Activated CD8-positive, alpha-beta T cell treated with anti-CD3 and anti-CD28 coated beads for 36 hours (primary cell): Measurements from ENCODE around the gene CIDEB. TPM values are rescaled to one million over a fixed set of nuclear protein-coding genes. Genes with fewer than 3 reads are reported as not detected.

Experiments
- ATAC-seq: fragments of 200-7000 bp; cut with Tn5 transposase; one replicate; pipeline ENCODE4 v1.10.0; 2021; ENCODE audit warnings: mild to moderate bottlenecking, moderate library complexity
- CTCF ChIA-PET: fragments of 350-600 bp; sonication (Branson Sonifier 250); formaldehyde crosslinking; loops from one replicate; lab custom pipeline; 2021; ENCODE audit warnings: antibody characterized with exemption; lab: Charles Lee
- POLR2A ChIA-PET: fragments of 350-600 bp; sonication (Branson Sonifier 250); formaldehyde crosslinking; loops from one replicate; lab custom pipeline; 2021; ENCODE audit warnings: antibody characterized with exemption; lab: Charles Lee
- DNase-seq: peaks from one replicate; pipeline ENCODE4 v3.0.0-alpha.2; 2020
- H3K27ac Mint-ChIP-seq: one replicate; pipeline ENCODE4 v1.8.0; 2021; ENCODE audit warnings: mild to moderate bottlenecking, mixed read lengths
- H3K27me3 Mint-ChIP-seq: one replicate; pipeline ENCODE4 v1.8.0; 2021; ENCODE audit warnings: mixed read lengths
- H3K36me3 Mint-ChIP-seq: one replicate; pipeline ENCODE4 v1.8.0; 2021; ENCODE audit warnings: low read depth, mixed read lengths
- H3K4me1 Mint-ChIP-seq: one replicate; pipeline ENCODE4 v1.8.0; 2021; ENCODE audit warnings: low read depth, mixed read lengths
- H3K4me3 Mint-ChIP-seq: one replicate; pipeline ENCODE4 v1.8.0; 2021; ENCODE audit warnings: mild to moderate bottlenecking, moderate library complexity, mixed read lengths
- H3K9me3 Mint-ChIP-seq: one replicate; pipeline ENCODE4 v1.8.0; 2021; ENCODE audit warnings: mixed read lengths
- CTCF ChIP-seq: fragments of 200-600 bp; IDR thresholded peaks from one replicate; pipeline ENCODE4 v1.8.0; 2022; ENCODE audit warnings: antibody characterized with exemption, mild to moderate bottlenecking
- intact Hi-C: fragments of 100-400 bp; cut with micrococcal nuclease; formaldehyde crosslinking; loops from one replicate; pipeline ENCODE4 v1.10.0; 2022
- total RNA-seq, 2 experiments: library from RNA; stranded (reverse); gene quantifications; one replicate each; pipeline ENCODE4 v1.2.3, GENCODE V29; 2021

Gene CIDEB
- total RNA-seq, 2 experiments from 2014 or later = 12.1 to 13.6 TPM

GRCh38 chr14:24289649-24290280 is 18.0 kb downstream of the CIDEB start:
- H3K4me3 Mint-ChIP-seq = no peak overlapping the region
- TF ChIP-seq CTCF = no peak
- ChIA-PET POLR2A (interaction anchor here (0.6 to 2.7 kb wide), 17 partner anchors 9 to 105 kb away, joined by 3 to 17 read pairs (median 3); partner anchors contain the start of genes DHRS1, LTB4R, NOP9 and RABGGTA), CTCF (interaction anchor here (1.0 to 28.2 kb wide), 10 partner anchors 10 to 142 kb away, joined by 3 to 873 read pairs (median 10); partner anchors contain the start of genes CIDEB, DHRS1, GMPR2 and IRF9)
- H3K27ac Mint-ChIP-seq = peak overlapping the region; percentile 40
- H3K27me3 Mint-ChIP-seq = no peaks in the 10 kb centered on the region
- peak; percentile 96 for ATAC-seq
- H3K9me3 Mint-ChIP-seq = no peaks in the 10 kb centered on the region
- peak; percentile 91 for DNase-seq
- intact Hi-C loops = no loop called here
- peaks cover 21% of the 10 kb centered on the region for H3K4me1 Mint-ChIP-seq
- H3K36me3 Mint-ChIP-seq = peaks cover 16% of the 10 kb centered on the region

- H3K36me3 Mint-ChIP-seq = peaks cover 16% of the 10 kb centered on the region
- ATAC-seq (no peak), DNase-seq (no peak)
- H3K9me3 Mint-ChIP-seq = no peaks in the 10 kb centered on the region
- H3K27ac Mint-ChIP-seq = no peak overlapping the region
- intact Hi-C loops = no loop called here
- H3K4me3 Mint-ChIP-seq = no peak overlapping the region
- TF ChIP-seq CTCF = no peak
- CTCF ChIA-PET = interaction anchor here (1.0 to 28.2 kb wide), 4 partner anchors 10 to 41 kb away, joined by 3 to 873 read pairs (median 6); partner anchors contain the start of genes GMPR2, NEDD8, RABGGTA and TINF2
- no peaks in the 10 kb centered on the region for H3K27me3 Mint-ChIP-seq
- peaks cover 21% of the 10 kb centered on the region for H3K4me1 Mint-ChIP-seq
- POLR2A ChIA-PET = interaction anchor here (1.1 kb wide), 1 partner anchor 13 kb away, joined by 4 read pairs; the partner anchor contains the start of genes DHRS1 and NOP9
Measured at GRCh38 chr14:24286996-24287395, 20.8 kb downstream of the CIDEB start.

DNA sequence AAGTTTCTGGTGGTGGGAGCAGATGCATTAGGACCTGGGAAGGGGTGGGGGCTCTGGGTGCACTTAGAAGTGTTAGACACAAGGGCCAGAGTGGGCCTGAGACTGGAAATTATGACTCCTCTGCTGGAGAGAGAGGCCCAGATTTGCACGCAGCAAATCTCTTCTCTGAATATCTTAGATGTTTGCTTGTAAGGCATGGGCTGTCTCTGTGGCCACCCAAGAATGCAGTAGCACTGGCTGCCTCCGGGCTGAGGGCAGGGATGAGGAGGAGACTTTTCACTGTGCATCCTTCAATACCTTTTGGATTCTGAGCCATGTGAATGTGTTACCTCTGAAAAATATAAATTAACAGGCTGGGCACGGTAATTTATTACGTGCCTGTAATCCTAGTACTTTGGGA is 22.4 kb downstream of the CIDEB start:
- ChIA-PET POLR2A (interaction anchor here (1.2 to 2.0 kb wide), 2 partner anchors 11 to 15 kb away, joined by 5 to 8 read pairs; partner anchors contain the start of gene RABGGTA), CTCF (interaction anchor here (2.2 kb wide), 1 partner anchor 12 kb away, joined by 10 read pairs; no protein-coding TSS in a partner anchor)
- peaks cover 21% of the 10 kb centered on the region for H3K4me1 Mint-ChIP-seq
- no peak for ATAC-seq
- H3K27ac Mint-ChIP-seq = no peak overlapping the region
- peaks cover 5% of the 10 kb centered on the region for H3K36me3 Mint-ChIP-seq
- no peak for TF ChIP-seq CTCF
- H3K9me3 Mint-ChIP-seq = no peaks in the 10 kb centered on the region
- no peaks in the 10 kb centered on the region for H3K27me3 Mint-ChIP-seq
- intact Hi-C loops = no loop called here
- no peak for DNase-seq
- H3K4me3 Mint-ChIP-seq = no peak overlapping the region

DNA sequence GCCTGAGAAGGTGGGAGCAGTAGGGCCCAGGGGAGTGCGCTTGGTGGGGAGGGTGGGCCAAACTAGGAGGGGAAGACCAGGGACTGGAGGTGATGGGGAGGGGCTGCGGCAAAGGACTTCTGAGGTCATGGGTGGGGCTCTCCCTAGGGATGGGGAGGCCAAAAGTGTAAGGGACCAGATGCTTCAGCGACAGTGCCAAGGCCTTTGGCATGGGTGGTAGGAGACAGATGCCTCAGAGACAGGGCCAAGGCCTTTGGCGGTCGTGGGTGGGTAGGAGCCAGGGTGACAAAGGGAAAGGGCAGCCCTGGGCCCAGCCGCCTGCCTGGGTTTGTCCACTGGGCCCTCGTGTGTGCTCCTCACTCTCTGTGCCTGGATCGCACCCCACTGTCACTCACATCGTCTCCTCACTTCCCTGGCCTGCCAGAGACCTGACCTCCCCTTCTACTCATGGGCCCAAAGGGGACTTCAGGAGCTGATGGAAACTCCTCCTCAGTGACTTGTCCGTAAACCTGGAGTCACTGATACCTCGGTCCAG is 23.2 kb downstream of the CIDEB start:
- Mint-ChIP-seq H3K27me3 (no peaks in the 10 kb centered on the region), H3K4me3 (no peak overlapping the region), H3K36me3 (peaks cover 1% of the 10 kb centered on the region), H3K9me3 (no peaks in the 10 kb centered on the region), H3K4me1 (peaks cover 21% of the 10 kb centered on the region), H3K27ac (no peak overlapping the region)
- ATAC-seq = no peak
- no peak for TF ChIP-seq CTCF
- DNase-seq = no peak
- ChIA-PET POLR2A (interaction anchor here (1.2 to 2.0 kb wide), 2 partner anchors 12 to 14 kb away, joined by 5 to 8 read pairs; partner anchors contain the start of gene RABGGTA), CTCF (interaction anchor here (1.5 to 8.1 kb wide), 4 partner anchors 11 to 42 kb away, joined by 7 to 85 read pairs (median 30); partner anchors contain the start of genes CIDEB, DHRS1, LTB4R and LTB4R2)
- intact Hi-C loops = no loop called here
